Activated T-helper 1 cell treated with anti-CD3 and anti-CD28 coated beads, Interleukin-2, amount 50 U/mL, for 16 hours (primary cell): ENCODE measurements around the gene EML5.
"Not testable (repeated sequence)": the region's sequence is repeated elsewhere in the genome, so short reads cannot be mapped to it uniquely, and the experiment has no call there.

ENCODE experiments used
- DNase-seq, 2 donors: peaks; one replicate each; pipeline ENCODE4 v3.0.0-alpha.2; 2020; ENCODE audit warnings: low read depth in 1 of 2, low spot score in 1 of 2

Gene EML5

GRCh38 chr14:88804035-88804434 is 11.3 kb upstream of the EML5 start:
- no peak for DNase-seq

- no peak for DNase-seq
Observed at GRCh38 chr14:88802596-88802995, 9.8 kb upstream of the EML5 start.

GRCh38 chr14:88799522-88799921 is 6.8 kb upstream of the EML5 start:
- DNase-seq, result no peak

GRCh38 chr14:88798156-88798555 is 5.4 kb upstream of the EML5 start:
- no peak for DNase-seq

- DNase-seq, result no peak
Observed at GRCh38 chr14:88793259-88793625, 489 bp upstream of the EML5 start.

GRCh38 chr14:88791629-88792472 is 902 bp downstream of the EML5 start:
- DNase-seq, result peak; percentile 5 to 6

- DNase-seq, result no peak
Observed at GRCh38 chr14:88791252-88791621, 1.5 kb downstream of the EML5 start.

GRCh38 chr14:88790501-88791251 is 2.1 kb downstream of the EML5 start:
- DNase-seq, result no peak

GRCh38 chr14:88789573-88789972 is 3.2 kb downstream of the EML5 start:
- DNase-seq, result not testable (repeated sequence)

- no peak for DNase-seq
Observed at GRCh38 chr14:88786715-88787114, 6.0 kb downstream of the EML5 start.

- no peak for DNase-seq
Observed at GRCh38 chr14:88785911-88786310, 6.8 kb downstream of the EML5 start.

- no peak for DNase-seq
Observed at GRCh38 chr14:88775532-88775931, 17.2 kb downstream of the EML5 start.

- no peak for DNase-seq
Observed at GRCh38 chr14:88770736-88771135, 22.0 kb downstream of the EML5 start.

GRCh38 chr14:88765130-88765529 is 27.6 kb downstream of the EML5 start:
- DNase-seq, result no peak

GRCh38 chr14:88753873-88754272 is 38.9 kb downstream of the EML5 start:
- no peak for DNase-seq

- DNase-seq, result no peak
Observed at GRCh38 chr14:88750945-88751344, 41.8 kb downstream of the EML5 start.

GRCh38 chr14:88750413-88750812 is 42.3 kb downstream of the EML5 start:
- DNase-seq, result no peak

GRCh38 chr14:88749139-88749538 is 43.6 kb downstream of the EML5 start:
- no peak for DNase-seq

- DNase-seq, result no peak
Observed at GRCh38 chr14:88748288-88748687, 44.5 kb downstream of the EML5 start.

GRCh38 chr14:88746052-88746451 is 46.7 kb downstream of the EML5 start:
- DNase-seq, result no peak

GRCh38 chr14:88737245-88737644 is 55.5 kb downstream of the EML5 start:
- DNase-seq, result no peak

GRCh38 chr14:88733121-88733520 is 59.6 kb downstream of the EML5 start:
- DNase-seq, result no peak

- DNase-seq, result no peak
Observed at GRCh38 chr14:88729159-88729558, 63.6 kb downstream of the EML5 start.
